Testis (tissue), 3 donors: ENCODE measurements around the gene DNAJB8. TPM values are rescaled to one million over a fixed set of nuclear protein-coding genes. Genes with fewer than 3 reads are reported as not detected.

Source experiments
- DNase-seq: peaks from one replicate; pipeline ENCODE4 v3.0.0-alpha.2; 2019
- H3K27ac ChIP-seq, 2 donors: fragments of 200-600 bp; sonication (generic); one replicate each; pipeline ENCODE4 v1.5.1; 2019
- H3K27me3 ChIP-seq: fragments of 200-600 bp; sonication (generic); one replicate; pipeline ENCODE4 v1.5.1; 2019
- H3K36me3 ChIP-seq: fragments of 200-600 bp; sonication (generic); one replicate; pipeline ENCODE4 v1.5.1; 2017; ENCODE audit warnings: low read depth; ENCODE audit errors: missing control alignments
- H3K4me1 ChIP-seq: fragments of 200-600 bp; sonication (generic); one replicate; pipeline ENCODE4 v1.5.1; 2019
- H3K4me3 ChIP-seq, 2 donors: fragments of 200-600 bp; sonication (generic); one replicate each; pipeline ENCODE4 v1.5.1; 2017 to 2019
- H3K9me3 ChIP-seq: fragments of 200-600 bp; sonication (generic); one replicate; pipeline ENCODE4 v1.5.1; 2017
- CTCF ChIP-seq, 3 experiments: fragments of 450-650 bp in 2 of 3; fragments of 200-600 bp in 1 of 3; sonication (generic) in 1 of 3; IDR thresholded peaks; one replicate each; pipeline ENCODE4 v1.5.1; 2016 to 2019; ENCODE audit warnings: antibody characterized with exemption in 3 of 3, mild to moderate bottlenecking in 2 of 3, moderate library complexity in 1 of 3
- POLR2A ChIP-seq: fragments of 450-650 bp; IDR thresholded peaks from one replicate; pipeline ENCODE4 v1.6.1; 2017; ENCODE audit warnings: antibody characterized with exemption, mild to moderate bottlenecking, moderate library complexity
- WGBS, 2 donors: methylation state at CpG; one replicate each; pipeline ENCODE4 v1.1.5; 2018; 5-methylcytosine and 5-hydroxymethylcytosine counted together
- intact Hi-C: fragments of 100-400 bp; cut with DNase I; formaldehyde crosslinking; loops from one replicate; pipeline ENCODE4 v1.15.1; 2023; ENCODE audit warnings: low total_unique reads
- polyA plus RNA-seq: library from polyadenylated mRNA; stranded (reverse); fragments of 350-450 nt; fragmentation: Illumina TruSeq; extraction: RNeasy Lipid Tissue Mini Kit (QIAGEN cat#74804); gene quantifications from one replicate; pipeline ENCODE4 v1.2.3, GENCODE V29; 2014; ENCODE audit warnings: low read depth, low replicate concordance; ENCODE audit not compliant: insufficient read depth
- total RNA-seq, 2 donors: library from RNA; depleted of rRNA; stranded (reverse); fragments of >200 nt; gene quantifications; one replicate each; pipeline ENCODE4 v1.2.3, GENCODE V29; 2016

The DNAJB8 gene
- total and polyA plus RNA-seq, 3 donors from 2014 or later, result 18.3 to 75.0 (median 46.0) TPM

- intact Hi-C loops, result no loop called here
- Histone ChIP-seq H3K4me3 (peak overlapping the region; percentile 21 to 27), H3K27ac (no peak overlapping the region), H3K9me3 (no peaks in the 10 kb centered on the region), H3K27me3 (no peaks in the 10 kb centered on the region), H3K4me1 (peaks cover 7% of the 10 kb centered on the region), H3K36me3 (no peaks in the 10 kb centered on the region)
- no peak for DNase-seq
- TF ChIP-seq CTCF (IDR thresholded peaks at IDR 0.05) (no peak), POLR2A (no peak)
- 7 to 14% methylated on average over 21 to 41 of the region's 43 CpGs for WGBS, 2 donors
These were observed 34.3 kb downstream of the DNAJB8 start for GRCh38 chr3:128432301-128432970.

GRCh38 chr3:128431803-128432300 lies 34.8 kb downstream of the DNAJB8 start:
- Histone ChIP-seq H3K4me1 (peaks cover 7% of the 10 kb centered on the region), H3K27me3 (no peaks in the 10 kb centered on the region), H3K4me3 (no peak overlapping the region), H3K36me3 (no peaks in the 10 kb centered on the region), H3K27ac (no peak overlapping the region), H3K9me3 (no peaks in the 10 kb centered on the region)
- TF ChIP-seq POLR2A (no peak), CTCF (IDR thresholded peaks at IDR 0.05) (no peak)
- no peak for DNase-seq
- intact Hi-C loops, result no loop called here
- 55 to 56% methylated on average over 13 of the region's 13 CpGs for WGBS, 2 donors

- WGBS, 2 donors, result 89 to 97% methylated on average over 8 of the region's 8 CpGs
- intact Hi-C loops, result no loop called here
- Histone ChIP-seq H3K4me3 (no peak overlapping the region), H3K27me3 (no peaks in the 10 kb centered on the region), H3K9me3 (no peaks in the 10 kb centered on the region), H3K4me1 (peaks cover 7% of the 10 kb centered on the region), H3K36me3 (no peaks in the 10 kb centered on the region), H3K27ac (no peak overlapping the region)
- TF ChIP-seq CTCF (IDR thresholded peaks at IDR 0.05) (no peak), POLR2A (no peak)
- DNase-seq, result no peak
These were observed 36.0 kb downstream of the DNAJB8 start for GRCh38 chr3:128430731-128431130.

DNA sequence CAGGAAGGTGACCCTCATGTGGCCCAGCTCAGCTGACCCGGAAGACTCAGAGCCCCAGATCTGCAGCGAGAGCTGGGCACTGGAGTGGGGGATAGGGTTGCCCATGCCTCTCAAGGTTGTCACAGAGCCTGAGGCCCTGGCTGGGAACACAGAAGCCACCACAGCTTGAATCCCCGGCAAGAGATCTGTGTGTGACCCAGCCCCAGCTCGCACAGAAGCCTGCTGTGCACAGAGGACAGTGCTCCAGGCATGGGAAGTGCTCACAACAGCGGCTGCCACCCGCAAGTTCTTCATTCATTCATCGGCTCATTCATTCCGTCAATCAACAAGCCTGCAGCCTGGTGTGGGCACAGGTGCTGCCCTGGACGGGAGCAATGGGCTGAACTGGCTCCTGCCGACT lies 36.4 kb downstream of the DNAJB8 start:
- Histone ChIP-seq H3K27me3 (no peaks in the 10 kb centered on the region), H3K4me3 (no peak overlapping the region), H3K36me3 (no peaks in the 10 kb centered on the region), H3K4me1 (peaks cover 7% of the 10 kb centered on the region), H3K27ac (no peak overlapping the region), H3K9me3 (no peaks in the 10 kb centered on the region)
- intact Hi-C loops, result no loop called here
- no peak for TF ChIP-seq CTCF (IDR thresholded peaks at IDR 0.05)
- no peak for TF ChIP-seq POLR2A
- WGBS, 2 donors, result 92% methylated on average over 7 to 10 of the region's 10 CpGs
- DNase-seq, result no peak

GRCh38 chr3:128429751-128430150 lies 36.9 kb downstream of the DNAJB8 start:
- H3K4me1 ChIP-seq, result peaks cover 7% of the 10 kb centered on the region
- H3K27ac ChIP-seq, result no peak overlapping the region
- WGBS, 2 donors, result 80 to 95% methylated on average over 2 to 8 of the region's 8 CpGs
- H3K36me3 ChIP-seq, result no peaks in the 10 kb centered on the region
- DNase-seq, result no peak
- intact Hi-C loops, result loop anchor here (5.0 to 10.0 kb wide), 3 partner anchors 68 to 255 kb away; no protein-coding TSS in a partner anchor
- H3K9me3 ChIP-seq, result no peaks in the 10 kb centered on the region
- TF ChIP-seq CTCF (IDR thresholded peaks at IDR 0.05) (no peak), POLR2A (no peak)
- no peaks in the 10 kb centered on the region for H3K27me3 ChIP-seq
- H3K4me3 ChIP-seq, result no peak overlapping the region
